ENCODE data around the gene PRDM2.

DNA sequence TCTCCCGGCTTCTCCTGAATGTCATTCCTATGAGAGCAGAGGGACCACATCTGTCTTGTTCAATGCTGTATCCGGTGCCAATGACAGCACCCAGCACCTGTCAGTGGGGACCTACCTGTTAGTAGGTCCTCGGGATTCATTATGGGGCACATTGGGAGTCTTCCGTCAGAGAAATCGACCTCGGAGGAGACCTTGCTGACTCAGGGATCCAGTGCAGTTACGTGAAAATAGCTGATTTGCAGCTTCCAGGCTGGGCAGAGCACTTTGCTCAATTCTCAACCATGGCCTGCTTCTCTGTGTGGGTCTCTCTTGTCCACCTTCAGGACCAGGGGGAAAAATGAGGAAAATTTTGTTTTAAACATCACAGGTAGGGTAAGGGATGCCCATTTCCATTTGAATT, 130.2 kb downstream of the PRDM2 start:
- TF ChIP-seq, protein P1, sequence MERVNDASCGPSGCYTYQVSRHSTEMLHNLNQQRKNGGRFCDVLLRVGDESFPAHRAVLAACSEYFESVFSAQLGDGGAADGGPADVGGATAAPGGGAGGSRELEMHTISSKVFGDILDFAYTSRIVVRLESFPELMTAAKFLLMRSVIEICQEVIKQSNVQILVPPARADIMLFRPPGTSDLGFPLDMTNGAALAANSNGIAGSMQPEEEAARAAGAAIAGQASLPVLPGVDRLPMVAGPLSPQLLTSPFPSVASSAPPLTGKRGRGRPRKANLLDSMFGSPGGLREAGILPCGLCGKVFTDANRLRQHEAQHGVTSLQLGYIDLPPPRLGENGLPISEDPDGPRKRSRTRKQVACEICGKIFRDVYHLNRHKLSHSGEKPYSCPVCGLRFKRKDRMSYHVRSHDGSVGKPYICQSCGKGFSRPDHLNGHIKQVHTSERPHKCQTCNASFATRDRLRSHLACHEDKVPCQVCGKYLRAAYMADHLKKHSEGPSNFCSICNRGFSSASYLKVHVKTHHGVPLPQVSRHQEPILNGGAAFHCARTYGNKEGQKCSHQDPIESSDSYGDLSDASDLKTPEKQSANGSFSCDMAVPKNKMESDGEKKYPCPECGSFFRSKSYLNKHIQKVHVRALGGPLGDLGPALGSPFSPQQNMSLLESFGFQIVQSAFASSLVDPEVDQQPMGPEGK (CRISPR knock-in tag; IDR thresholded peaks at IDR 0.05; ENCODE audit: borderline replicate concordance) = no peak
- TF ChIP-seq SNAI2 (CRISPR knock-in tag; IDR thresholded peaks at IDR 0.05) (no peak), ZFP3 (CRISPR knock-in tag; IDR thresholded peaks at IDR 0.05) (no peak), BACH2 (CRISPR knock-in tag; IDR thresholded peaks at IDR 0.05; ENCODE audit: borderline replicate concordance) (no peak), OSR1 (CRISPR knock-in tag; IDR thresholded peaks at IDR 0.05) (no peak), ZNF8 (CRISPR knock-in tag; IDR thresholded peaks at IDR 0.05) (no peak), CSDC2 (CRISPR knock-in tag; IDR thresholded peaks at IDR 0.05) (no peak), ARNTL (CRISPR knock-in tag; IDR thresholded peaks at IDR 0.05; ENCODE audit: borderline replicate concordance, low read depth) (no peak), ISL1 (CRISPR knock-in tag; IDR thresholded peaks at IDR 0.05) (no peak), TCF4 (CRISPR knock-in tag; IDR thresholded peaks at IDR 0.05; ENCODE audit: borderline replicate concordance) (no peak), GLIS3 (CRISPR knock-in tag; IDR thresholded peaks at IDR 0.05) (no peak)
- TF ChIP-seq, protein P2, sequence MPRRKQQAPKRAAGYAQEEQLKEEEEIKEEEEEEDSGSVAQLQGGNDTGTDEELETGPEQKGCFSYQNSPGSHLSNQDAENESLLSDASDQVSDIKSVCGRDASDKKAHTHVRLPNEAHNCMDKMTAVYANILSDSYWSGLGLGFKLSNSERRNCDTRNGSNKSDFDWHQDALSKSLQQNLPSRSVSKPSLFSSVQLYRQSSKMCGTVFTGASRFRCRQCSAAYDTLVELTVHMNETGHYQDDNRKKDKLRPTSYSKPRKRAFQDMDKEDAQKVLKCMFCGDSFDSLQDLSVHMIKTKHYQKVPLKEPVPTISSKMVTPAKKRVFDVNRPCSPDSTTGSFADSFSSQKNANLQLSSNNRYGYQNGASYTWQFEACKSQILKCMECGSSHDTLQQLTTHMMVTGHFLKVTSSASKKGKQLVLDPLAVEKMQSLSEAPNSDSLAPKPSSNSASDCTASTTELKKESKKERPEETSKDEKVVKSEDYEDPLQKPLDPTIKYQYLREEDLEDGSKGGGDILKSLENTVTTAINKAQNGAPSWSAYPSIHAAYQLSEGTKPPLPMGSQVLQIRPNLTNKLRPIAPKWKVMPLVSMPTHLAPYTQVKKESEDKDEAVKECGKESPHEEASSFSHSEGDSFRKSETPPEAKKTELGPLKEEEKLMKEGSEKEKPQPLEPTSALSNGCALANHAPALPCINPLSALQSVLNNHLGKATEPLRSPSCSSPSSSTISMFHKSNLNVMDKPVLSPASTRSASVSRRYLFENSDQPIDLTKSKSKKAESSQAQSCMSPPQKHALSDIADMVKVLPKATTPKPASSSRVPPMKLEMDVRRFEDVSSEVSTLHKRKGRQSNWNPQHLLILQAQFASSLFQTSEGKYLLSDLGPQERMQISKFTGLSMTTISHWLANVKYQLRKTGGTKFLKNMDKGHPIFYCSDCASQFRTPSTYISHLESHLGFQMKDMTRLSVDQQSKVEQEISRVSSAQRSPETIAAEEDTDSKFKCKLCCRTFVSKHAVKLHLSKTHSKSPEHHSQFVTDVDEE (CRISPR knock-in tag; IDR thresholded peaks at IDR 0.05) = no peak
- TF ChIP-seq, protein P3, sequence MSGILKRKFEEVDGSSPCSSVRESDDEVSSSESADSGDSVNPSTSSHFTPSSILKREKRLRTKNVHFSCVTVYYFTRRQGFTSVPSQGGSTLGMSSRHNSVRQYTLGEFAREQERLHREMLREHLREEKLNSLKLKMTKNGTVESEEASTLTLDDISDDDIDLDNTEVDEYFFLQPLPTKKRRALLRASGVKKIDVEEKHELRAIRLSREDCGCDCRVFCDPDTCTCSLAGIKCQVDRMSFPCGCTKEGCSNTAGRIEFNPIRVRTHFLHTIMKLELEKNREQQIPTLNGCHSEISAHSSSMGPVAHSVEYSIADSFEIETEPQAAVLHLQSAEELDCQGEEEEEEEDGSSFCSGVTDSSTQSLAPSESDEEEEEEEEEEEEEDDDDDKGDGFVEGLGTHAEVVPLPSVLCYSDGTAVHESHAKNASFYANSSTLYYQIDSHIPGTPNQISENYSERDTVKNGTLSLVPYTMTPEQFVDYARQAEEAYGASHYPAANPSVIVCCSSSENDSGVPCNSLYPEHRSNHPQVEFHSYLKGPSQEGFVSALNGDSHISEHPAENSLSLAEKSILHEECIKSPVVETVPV (CRISPR knock-in tag; IDR thresholded peaks at IDR 0.05) = no peak

Measured in SK-N-SH treated with all-trans-retinoic acid at 6 μM for 48 hours (cell line).